ENCODE measurements around the gene TMEM52.
A peak's percentile ranks its signal among the peaks of the same experiment; 100 is the strongest.
"Not testable (repeated sequence)": the region's sequence is repeated elsewhere in the genome, so short reads cannot be mapped to it uniquely, and the experiment has no call there.

Gene TMEM52

DNA sequence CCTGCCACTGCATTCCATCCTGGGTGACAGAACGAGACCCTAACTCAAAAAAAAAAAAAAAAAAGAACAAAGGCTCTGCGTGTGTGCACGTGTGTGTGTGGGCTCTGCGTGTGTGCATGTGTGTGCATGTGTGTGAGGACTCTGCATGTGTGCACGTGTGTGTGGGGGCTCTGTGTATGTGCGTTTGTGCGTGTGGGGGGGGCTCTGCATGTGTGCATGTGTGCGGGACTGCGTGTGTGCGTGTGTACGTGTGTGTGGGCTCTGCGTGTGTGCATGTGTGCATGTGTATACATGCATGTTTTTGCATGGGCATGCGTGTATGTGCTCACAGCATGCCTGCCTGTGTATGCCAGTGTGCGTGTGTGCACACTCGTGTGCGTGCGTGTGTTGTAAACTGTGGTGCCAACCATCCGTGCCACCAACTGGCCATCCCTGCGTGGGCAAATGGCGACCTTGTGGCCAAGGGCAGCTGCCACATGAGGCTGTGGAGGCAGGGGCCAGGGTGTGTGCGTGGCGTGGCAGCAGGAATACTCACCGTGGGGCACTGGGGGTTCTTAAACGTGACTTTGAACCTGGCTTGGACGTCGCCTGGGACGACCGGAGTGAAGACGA lies 26.8 kb upstream of the TMEM52 start:
- no peak for DNase-seq

DNA sequence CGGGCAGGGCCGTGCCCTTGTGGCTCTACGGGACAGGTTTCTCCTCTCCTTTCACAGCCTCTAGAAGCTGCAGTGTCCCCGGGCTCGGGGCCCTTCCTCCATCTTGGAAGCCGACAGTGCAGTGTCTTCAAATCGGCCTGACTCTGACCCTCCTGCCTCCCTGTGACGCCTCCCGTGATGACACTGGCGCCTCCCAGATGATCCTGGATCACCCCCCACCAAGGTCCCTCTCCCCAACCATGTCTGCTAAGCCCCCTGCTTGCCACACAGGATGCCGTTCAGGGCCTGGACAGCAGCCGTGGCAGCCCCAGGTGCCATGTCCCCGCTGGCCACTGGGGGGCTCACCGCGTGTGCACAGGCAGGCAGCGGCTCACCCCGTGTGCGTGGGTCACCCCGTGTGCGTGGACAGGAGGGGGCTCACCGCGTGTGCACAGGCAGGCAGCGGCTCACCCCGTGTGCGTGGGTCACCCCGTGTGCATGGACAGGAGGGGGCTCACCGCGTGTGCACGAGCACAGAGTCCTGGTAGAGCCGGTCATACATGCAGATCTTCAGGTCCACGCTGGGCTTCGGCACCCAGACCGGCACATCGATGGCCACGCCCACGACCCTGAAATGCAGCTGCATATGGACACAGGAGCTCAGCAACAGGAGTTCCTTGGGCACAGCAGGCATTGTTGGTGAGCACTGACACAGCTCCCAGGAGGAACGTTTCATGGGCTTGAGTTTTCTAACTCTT lies 24.9 kb upstream of the TMEM52 start:
- DNase-seq = peak in 1 of 2 experiments; percentile 21

GRCh38 chr1:1942753-1943656 lies 23.9 kb upstream of the TMEM52 start:
- DNase-seq = no peak

GRCh38 chr1:1941868-1942752 lies 23.0 kb upstream of the TMEM52 start:
- DNase-seq = no peak

DNA sequence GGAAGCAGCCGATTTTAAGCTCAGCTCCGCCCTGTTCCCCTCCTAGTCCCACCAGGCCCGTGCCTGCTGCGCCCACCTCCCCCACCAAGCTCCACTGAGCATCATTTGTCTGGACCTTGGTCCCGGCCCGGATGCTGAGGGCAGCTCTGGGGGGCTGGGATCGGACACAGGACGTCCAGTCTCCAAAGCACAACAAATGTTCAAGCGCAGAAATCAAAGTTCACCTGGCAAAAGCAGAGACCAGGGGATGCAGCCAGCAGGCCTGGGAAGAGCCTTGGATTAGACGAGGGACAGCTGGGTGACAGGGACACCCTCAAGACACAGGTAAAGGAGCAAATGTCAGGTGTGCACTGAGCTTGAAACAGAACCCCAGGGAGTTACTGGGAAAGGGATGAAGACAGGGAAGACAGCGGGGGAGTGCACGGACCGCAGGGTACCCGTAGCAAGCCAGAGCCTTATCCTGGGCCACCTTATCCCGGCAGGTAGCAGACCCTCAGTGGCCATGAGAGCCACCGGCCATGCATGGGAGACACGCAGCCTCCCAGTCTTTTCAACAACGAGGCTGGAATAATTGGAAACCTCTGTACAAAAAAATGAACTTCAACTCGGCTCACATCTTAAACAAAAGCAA lies 22.2 kb upstream of the TMEM52 start:
- DNase-seq = no peak

- DNase-seq = no peak
These were observed 21.0 kb upstream of the TMEM52 start for GRCh38 chr1:1940123-1940425.

DNA sequence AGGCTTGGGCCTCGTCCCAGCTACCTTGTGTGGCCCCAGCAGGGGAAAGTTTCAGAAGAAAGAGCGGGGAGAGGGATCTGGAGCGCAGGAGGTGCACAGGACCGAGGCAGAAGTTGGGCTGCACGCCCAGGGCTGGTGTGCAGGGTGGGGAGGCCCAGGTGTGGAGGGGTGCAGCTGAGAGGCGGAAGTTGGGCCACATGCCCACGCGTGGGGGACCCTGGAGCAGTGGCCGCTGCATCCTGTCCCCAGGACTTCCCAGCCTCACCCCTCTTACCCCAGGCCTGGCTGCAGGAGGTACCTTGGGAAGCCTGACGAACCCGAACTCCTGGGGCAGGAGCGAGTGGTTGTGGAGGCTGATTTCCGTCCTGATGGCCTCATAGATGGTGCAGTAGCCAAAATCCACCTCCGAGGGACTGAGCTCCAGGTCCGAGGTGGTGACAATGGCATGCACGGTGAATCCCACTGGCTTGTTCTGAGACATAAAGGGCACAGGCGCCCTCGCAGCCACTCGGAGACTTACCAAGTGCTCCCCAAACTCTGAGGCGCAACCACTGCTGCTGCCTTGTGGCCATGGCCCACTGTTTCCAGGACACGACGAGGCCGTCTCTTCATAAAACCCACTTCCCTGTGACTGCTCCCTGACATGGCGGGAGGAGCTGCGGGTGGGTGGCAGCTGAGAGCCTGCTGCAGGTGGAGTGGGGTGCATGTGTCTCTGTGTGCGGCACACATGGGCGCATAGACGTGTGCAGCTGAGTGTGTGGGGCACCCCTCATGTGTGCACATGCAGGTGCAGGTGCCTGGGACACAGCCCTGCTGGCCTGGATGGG lies 20.4 kb upstream of the TMEM52 start:
- DNase-seq = no peak

DNA sequence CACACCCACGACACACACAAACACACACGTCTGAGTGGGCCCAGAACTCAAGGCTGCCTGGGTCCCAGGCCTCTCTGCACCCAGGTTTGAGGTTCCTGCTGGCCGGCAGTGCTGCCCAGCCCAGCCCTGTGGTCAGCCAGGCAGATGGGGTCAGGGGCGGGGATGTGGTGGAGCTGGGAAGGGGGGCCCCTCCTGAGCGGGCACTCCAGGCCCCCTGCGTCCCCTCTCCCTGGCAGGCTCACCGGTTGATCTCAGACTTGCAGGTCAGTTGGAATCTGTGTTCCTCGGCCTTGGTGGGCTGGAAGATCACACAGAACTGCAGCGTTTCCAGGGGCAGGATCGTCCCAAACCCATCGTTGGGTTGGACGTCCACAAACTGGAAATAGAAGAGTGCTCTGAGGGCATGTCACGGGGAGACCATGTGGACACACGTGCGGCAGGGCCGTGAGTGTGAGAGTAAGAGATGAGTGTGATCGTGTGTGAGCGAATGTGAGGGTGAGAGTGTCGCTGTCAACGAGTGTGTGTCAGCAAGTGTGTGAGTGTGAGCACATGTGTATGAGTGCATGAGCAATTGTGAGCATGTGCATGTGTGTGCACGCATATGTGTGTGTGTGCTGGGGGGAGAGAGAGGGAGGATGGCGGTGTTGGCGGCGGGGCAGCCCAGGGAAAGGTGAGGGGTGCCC lies 19.7 kb upstream of the TMEM52 start:
- no peak for DNase-seq

- DNase-seq = no peak
These were observed 19.1 kb upstream of the TMEM52 start for GRCh38 chr1:1938276-1938573.

DNA sequence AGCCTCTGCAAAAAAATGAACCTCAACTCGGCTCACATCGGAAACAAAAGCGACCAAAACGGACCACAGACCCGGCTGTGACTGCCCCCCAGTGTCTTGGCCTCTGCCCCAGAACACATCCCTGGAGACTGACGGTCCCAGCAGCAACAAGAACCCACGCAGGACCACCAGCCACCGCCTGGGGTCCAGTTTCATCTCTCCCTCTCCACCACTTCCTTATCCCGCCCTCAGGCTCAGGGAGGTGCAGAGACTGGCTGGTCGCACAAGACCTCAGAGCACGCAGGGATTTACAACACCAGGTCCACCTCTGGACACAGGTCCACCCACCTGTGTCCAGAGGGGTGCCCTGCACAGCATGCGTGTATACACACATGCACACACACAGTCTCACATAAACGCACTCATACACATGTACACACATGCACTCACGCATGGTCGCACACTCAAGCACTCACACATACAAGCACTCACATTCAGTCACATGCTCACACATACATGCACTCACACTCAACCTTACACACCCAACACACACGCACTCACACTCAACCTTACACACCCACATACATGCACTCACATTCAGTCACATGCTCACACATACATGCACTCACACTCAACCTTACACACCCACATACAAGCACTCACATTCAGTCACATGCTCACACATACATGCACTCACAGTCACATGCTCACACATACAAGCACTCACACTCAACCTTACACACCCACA lies 18.6 kb upstream of the TMEM52 start:
- no peak for DNase-seq

DNA sequence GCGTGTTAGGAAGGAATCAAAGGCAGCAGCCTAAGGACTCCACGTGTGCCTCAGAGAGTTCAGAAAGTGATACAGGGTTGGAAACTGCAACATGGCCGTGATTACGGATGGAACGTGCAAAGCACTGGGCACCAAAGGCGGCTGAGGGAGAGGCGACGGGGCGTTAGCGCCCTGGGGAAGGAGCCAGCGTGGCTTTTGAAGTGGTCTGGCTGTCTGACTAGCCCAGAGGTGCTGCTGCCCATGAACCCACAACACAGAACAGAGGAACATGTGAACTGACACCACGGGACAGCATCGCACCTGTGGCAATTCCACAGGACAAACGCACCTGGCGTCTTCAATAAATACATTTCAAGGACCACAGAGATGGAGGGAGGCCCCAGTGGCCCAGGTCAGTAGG lies 18.0 kb upstream of the TMEM52 start:
- DNase-seq = no peak

DNA sequence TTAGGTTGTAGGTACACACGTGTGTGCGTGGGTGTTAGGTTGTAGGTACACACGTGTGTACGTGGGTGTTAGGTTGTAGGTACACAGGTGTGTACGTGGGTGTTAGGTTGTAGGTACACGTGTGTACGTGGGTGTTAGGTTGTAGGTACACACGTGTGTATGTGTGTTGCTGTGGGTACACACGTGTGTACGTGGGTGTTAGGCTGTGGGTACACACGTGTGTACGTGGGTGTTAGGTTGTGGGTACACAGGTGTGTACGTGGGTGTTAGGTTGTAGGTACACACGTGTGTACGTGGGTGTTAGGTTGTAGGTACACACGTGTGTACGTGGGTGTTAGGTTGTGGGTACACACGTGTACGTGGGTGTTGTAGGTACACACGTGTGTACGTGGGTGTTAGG lies 15.8 kb upstream of the TMEM52 start:
- DNase-seq = not testable (repeated sequence)

DNA sequence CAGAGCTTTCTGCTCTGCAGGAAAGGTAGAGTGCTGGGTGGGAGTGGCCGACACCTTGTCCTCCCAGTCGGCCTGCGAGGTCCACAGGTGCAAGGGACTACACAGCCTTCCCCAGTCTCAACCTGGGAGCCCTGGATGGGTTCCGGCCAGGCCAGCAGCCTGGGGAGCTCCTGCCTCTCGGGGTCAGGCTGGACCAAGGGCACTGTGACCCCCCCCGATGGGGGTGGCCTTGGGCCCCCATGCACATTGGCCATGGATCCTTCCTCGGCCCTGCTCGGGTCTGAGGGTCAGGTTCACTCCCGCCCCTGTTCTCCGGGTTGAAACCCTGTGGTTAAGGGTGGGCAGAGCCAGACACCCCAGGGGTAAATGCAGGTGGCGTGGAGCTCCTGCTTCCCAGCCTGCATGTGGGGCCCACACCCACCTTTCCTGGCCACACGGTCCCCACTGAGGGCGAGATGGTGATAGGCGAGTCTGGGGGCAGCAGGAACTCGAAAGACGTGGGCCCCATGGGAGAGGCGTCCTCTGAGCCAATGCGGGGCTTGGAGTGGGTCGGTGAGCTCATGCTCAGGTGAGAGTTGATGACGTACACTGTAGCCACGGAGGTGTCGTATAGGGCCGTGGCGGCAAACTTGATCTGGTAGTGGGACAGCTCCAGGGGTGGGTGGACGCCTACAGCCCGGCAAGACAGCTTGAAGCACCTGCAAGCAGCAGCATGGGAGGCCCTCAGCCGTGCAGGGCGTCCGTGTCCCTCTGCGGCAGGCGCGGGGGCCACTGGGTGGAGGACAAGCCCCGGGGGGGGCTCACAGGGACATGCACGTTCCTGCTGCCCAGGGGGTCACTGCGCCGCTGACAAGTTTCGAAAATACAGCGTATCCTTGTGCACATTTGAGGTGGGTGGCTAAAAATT lies 10.8 kb upstream of the TMEM52 start:
- no peak for DNase-seq

GRCh38 chr1:1929102-1929638 lies 10.1 kb upstream of the TMEM52 start:
- DNase-seq = no peak

DNA sequence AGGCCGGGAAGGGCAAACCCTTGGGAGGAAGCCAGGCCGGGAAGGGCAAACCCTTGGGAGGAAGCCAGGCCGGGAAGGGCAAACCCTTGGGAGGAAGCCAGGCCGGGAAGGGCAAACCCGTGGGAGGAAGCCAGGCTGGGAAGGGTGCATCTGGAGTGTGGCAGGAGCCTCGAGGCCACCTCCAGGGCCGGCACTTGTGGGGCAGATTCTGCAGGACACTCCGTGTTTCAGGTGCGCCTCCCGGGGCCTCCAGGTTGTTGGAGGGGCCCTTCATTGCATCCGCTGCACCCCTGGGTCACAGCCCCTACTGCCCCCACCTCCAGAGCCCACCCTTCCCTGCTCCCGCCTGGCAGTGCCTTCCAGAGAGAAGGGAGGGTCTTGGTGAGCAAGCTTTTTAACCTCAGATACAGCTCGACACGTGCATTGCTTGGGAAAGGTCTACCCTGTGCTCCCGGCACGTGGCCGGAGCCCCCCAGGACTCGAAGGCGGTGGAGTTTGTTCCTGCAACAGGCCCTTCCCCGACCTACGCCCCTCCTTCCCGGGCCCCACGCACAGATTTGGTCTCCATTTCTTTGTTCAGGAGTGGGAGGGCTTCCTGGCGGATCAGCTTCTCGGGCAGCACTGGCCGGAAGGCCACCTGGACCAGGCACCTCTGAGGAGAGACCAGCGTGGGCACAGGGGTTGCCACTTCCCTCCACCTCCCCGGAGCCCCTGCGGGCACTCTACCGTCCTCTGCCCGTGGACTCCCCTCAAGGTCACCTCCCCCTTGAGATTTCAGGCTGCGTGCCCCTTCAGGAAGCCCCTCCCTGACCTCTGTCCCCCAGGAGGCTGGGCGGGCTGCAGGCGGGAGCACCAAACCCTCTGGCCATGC lies 9.4 kb upstream of the TMEM52 start:
- DNase-seq = no peak

- DNase-seq = no peak
These were observed 8.7 kb upstream of the TMEM52 start for GRCh38 chr1:1927751-1928150.

DNA sequence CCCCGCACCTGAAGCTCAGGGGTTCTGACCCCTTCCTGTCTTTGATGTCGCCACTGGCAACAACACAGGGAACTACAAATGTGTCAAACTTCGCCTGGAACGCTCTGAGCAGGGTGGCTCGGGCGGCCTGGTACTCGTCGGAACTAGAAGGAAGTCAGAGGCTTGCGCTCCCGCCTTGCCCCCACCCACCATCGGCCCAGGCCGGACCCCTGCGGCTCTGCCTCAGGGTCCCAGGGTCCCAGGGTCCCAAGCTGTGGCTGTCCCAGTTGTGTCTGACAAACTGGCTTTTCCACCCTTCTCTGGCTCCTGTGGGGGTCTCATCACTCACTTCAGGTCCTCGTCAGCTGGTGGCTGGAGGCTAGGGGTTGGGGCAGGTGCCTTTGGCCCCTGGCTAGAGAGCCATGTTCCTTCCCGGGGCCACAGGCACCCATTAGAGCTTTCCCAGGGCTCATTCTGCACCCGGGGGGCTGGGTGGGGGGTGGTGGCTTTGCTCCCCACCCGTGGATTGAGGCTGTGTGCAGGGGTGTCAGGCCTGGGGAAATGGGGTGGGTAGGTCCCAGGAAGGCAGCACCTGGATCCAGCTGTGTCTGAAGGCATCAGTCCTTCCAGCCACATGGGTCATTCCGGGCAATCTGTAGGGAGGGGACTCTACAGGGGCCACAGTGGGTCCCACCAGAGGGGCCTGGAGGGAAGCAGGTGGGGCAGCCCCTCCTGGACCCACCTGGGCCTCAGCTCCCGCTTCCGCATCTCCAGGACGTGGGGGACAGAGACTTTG lies 8.0 kb upstream of the TMEM52 start:
- DNase-seq = no peak
